PC-3 (cell line): ENCODE results near the gene TOX4. TPM values are rescaled to one million over a fixed set of nuclear protein-coding genes. Genes with fewer than 3 reads are reported as not detected.

Source experiments
- ATAC-seq: fragments of 200-7000 bp; cut with Tn5 transposase; 2 replicates; pipeline ENCODE4 v1.9.1; 2020; ENCODE audit warnings: mild to moderate bottlenecking, moderate library complexity
- BruUV-seq: library from RNA; stranded (reverse); fragments of 400-500 nt; replicated peaks from 2 replicates; lab custom pipeline; 2021; lab: Mats Ljungman, UMichigan
- CTCF ChIA-PET: fragments of 300-600 bp; sonication (Branson Sonifier 250); formaldehyde crosslinking; loops from one replicate; lab custom pipeline; 2022; ENCODE audit warnings: antibody characterized with exemption; lab: Charles Lee
- POLR2A ChIA-PET: fragments of 300-600 bp; sonication (Branson Sonifier 250); formaldehyde crosslinking; loops from one replicate; lab custom pipeline; 2022; ENCODE audit warnings: antibody characterized with exemption; ENCODE audit not compliant: unreplicated experiment; lab: Charles Lee
- DNase-seq: peaks from one replicate; pipeline ENCODE4 v3.0.0-alpha.2; 2015
- H2AFZ ChIP-seq: fragments of 300-600 bp; sonication (generic); 2 replicates; pipeline ENCODE4 v1.6.0; 2016; ENCODE audit warnings: antibody characterized with exemption, low read length
- H3F3A ChIP-seq: fragments of 300-600 bp; sonication (generic); one replicate; pipeline ENCODE4 v1.6.0; 2017; ENCODE audit warnings: antibody characterized with exemption, low read length, control low read depth, mild to moderate bottlenecking; ENCODE audit not compliant: unreplicated experiment
- H3K27ac ChIP-seq: fragments of 300-600 bp; sonication (generic); 2 replicates; pipeline ENCODE4 v1.5.1; 2016; ENCODE audit warnings: mild to moderate bottlenecking, low read length
- H3K27me3 ChIP-seq: fragments of 300-600 bp; sonication (generic); 2 replicates; pipeline ENCODE4 v1.6.1; 2016; ENCODE audit warnings: low read length, mixed read lengths
- H3K36me3 ChIP-seq: fragments of 300-600 bp; sonication (generic); 2 replicates; pipeline ENCODE4 v1.6.1; 2016; ENCODE audit warnings: low read depth, mixed run types, low read length, mixed read lengths
- H3K4me1 ChIP-seq: fragments of 300-600 bp; sonication (generic); 2 replicates; pipeline ENCODE4 v1.5.1; 2016; ENCODE audit warnings: low read length; ENCODE audit not compliant: insufficient read depth
- H3K4me2 ChIP-seq: fragments of 300-600 bp; sonication (generic); 2 replicates; pipeline ENCODE4 v1.6.0; 2016; ENCODE audit warnings: low read length
- H3K4me3 ChIP-seq: fragments of 300-600 bp; sonication (generic); 2 replicates; pipeline ENCODE4 v1.5.1; 2016; ENCODE audit warnings: mild to moderate bottlenecking, low read length, mixed read lengths
- H3K79me2 ChIP-seq: fragments of 300-600 bp; sonication (generic); 2 replicates; pipeline ENCODE4 v1.6.1; 2017; ENCODE audit warnings: low read length, mixed read lengths
- H3K9ac ChIP-seq: fragments of 300-600 bp; sonication (generic); 2 replicates; pipeline ENCODE4 v1.6.0; 2016; ENCODE audit warnings: mild to moderate bottlenecking, low read length
- H3K9me2 ChIP-seq: fragments of 300-600 bp; sonication (generic); replicated peaks from 2 replicates; pipeline ENCODE4 v1.6.1; 2016; ENCODE audit warnings: mixed run types, low read length, mixed read lengths
- H3K9me3 ChIP-seq: fragments of 300-600 bp; sonication (generic); 2 replicates; pipeline ENCODE4 v1.6.1; 2016; ENCODE audit warnings: low read length, mixed read lengths
- H4K20me1 ChIP-seq: fragments of 300-600 bp; sonication (generic); 2 replicates; pipeline ENCODE4 v1.6.1; 2016; ENCODE audit warnings: low read length, mixed read lengths
- EZH2 ChIP-seq: fragments of 300-600 bp; sonication (generic); IDR thresholded peaks from one replicate; pipeline ENCODE4 v1.6.1; 2017; ENCODE audit warnings: antibody characterized with exemption, mild to moderate bottlenecking, low read length; ENCODE audit not compliant: unreplicated experiment
- EZH2phosphoT487 ChIP-seq: fragments of 300-600 bp; sonication (generic); IDR thresholded peaks from 2 replicates; pipeline ENCODE4 v1.6.1; 2018; ENCODE audit warnings: mild to moderate bottlenecking, antibody characterized with exemption, low read length, borderline replicate concordance
- intact Hi-C: fragments of 100-400 bp; cut with micrococcal nuclease; formaldehyde crosslinking; loops from 2 replicates; pipeline ENCODE4 v1.9.0; 2023
- total RNA-seq: library from RNA; depleted of rRNA; stranded (reverse); fragments of >200 nt; gene quantifications from 2 replicates; pipeline ENCODE4 v1.2.3, GENCODE V29; 2014
- TF ChIP-seq, protein P1 (sequence below): fragments of 300-600 bp; sonication (generic); conservative IDR thresholded peaks from 2 replicates; pipeline ENCODE4 v1.5.1; 2017; ENCODE audit warnings: antibody characterized with exemption, low read depth, mild to moderate bottlenecking, low read length

The TOX4 gene
- total RNA-seq, 1 experiment from 2014 or later: 26.7 TPM

DNA sequence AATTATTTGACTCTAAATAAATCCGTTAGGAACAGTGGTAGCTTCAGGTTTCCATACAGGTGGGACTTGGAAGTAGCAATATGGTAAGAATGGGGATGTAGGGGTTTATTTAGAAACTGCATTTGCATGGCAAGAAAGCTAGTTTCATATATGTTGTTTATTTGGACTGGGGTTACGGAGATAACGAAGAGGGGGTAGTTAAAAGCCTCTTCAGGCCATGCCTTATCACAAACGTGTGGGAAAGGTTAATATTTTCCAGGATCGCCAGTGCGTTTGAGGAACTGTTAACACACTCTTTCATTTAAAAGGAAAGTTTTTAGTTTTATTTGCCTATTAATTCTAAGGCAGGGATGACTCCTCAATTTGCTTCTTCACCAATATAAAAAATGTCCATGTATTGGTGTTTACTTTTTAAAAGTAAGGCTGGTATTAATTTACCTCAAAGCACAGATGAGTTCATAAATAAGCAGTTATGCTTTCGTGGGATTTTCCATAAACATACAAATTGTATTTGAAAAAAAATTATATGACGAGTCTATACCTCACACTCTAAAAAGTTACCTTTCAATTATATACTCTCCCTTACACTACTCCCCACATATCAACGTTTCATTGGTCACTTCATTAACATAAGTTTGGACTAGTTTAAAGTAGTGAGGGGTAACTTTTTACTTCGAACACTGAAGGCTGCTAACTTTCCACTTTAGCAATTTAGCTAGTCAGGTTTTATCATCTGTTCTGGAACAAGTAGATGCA, 1.1 kb upstream of the TOX4 start:
- peaks cover 13% of the 10 kb centered on the region for H3K4me1 ChIP-seq
- H3K79me2 ChIP-seq: peaks cover 40% of the 10 kb centered on the region
- ATAC-seq (peak; percentile 60), DNase-seq (no peak)
- ChIA-PET CTCF (no interaction called here), POLR2A (interaction anchor here (0.6 kb wide), 1 partner anchor 59 kb away, joined by 4 read pairs; no protein-coding TSS in a partner anchor)
- H3K9ac ChIP-seq: peak overlapping the region; percentile 75
- no peaks in the 10 kb centered on the region for H3K9me2 ChIP-seq
- no peaks in the 10 kb centered on the region; the same call in 1 of the 2 replicates for H3K36me3 ChIP-seq
- peak overlapping the region; percentile 61 for H3K27ac ChIP-seq
- no peak for TF ChIP-seq EZH2phosphoT487
- H3K4me2 ChIP-seq: peak overlapping the region; percentile 84
- no peaks in the 10 kb centered on the region for H4K20me1 ChIP-seq
- no peaks in the 10 kb centered on the region for H3K9me3 ChIP-seq
- H3K4me3 ChIP-seq: peak overlapping the region; percentile 100
- no peaks in the 10 kb centered on the region for H3K27me3 ChIP-seq
- BruUV-seq: TSS peak; percentile 78
- no peaks in the 10 kb centered on the region for H3F3A ChIP-seq
- peak overlapping the region; percentile 82 for H2AFZ ChIP-seq
- intact Hi-C loops: loop anchor here (1.0 to 2.0 kb wide), 3 partner anchors 35 to 91 kb away; partner anchors contain the start of genes METTL3 and SUPT16H

DNA sequence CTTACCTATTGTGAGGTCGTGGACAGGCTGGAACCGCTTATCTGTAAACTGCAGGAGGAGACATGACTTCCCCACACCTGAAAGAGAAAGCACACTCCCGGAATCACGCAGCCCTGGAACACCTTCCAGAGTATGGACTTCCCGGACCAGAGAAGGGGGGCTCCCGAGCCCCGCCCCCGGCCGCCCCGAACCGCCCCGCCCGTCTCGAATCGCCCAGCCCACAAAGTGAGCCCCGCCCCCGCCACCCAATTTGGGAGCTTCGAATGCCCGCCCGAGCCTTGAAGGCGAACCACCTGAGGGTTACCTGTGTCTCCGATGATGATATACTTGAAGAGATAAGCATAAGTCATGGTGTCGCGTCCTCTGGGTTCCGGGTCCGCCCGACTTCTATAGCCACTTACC, 471 bp upstream of the TOX4 start:
- peaks cover 45% of the 10 kb centered on the region for H3K79me2 ChIP-seq
- H3K4me1 ChIP-seq: peaks cover 13% of the 10 kb centered on the region
- peak overlapping the region; percentile 75 for H3K9ac ChIP-seq
- H3F3A ChIP-seq: no peaks in the 10 kb centered on the region
- TF ChIP-seq EZH2: no peak
- TF ChIP-seq, protein P1, sequence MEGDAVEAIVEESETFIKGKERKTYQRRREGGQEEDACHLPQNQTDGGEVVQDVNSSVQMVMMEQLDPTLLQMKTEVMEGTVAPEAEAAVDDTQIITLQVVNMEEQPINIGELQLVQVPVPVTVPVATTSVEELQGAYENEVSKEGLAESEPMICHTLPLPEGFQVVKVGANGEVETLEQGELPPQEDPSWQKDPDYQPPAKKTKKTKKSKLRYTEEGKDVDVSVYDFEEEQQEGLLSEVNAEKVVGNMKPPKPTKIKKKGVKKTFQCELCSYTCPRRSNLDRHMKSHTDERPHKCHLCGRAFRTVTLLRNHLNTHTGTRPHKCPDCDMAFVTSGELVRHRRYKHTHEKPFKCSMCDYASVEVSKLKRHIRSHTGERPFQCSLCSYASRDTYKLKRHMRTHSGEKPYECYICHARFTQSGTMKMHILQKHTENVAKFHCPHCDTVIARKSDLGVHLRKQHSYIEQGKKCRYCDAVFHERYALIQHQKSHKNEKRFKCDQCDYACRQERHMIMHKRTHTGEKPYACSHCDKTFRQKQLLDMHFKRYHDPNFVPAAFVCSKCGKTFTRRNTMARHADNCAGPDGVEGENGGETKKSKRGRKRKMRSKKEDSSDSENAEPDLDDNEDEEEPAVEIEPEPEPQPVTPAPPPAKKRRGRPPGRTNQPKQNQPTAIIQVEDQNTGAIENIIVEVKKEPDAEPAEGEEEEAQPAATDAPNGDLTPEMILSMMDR: no peak
- TF ChIP-seq EZH2phosphoT487: no peak
- H3K9me2 ChIP-seq: no peaks in the 10 kb centered on the region
- peak overlapping the region; percentile 82 for H2AFZ ChIP-seq
- ATAC-seq (peak; percentile 79), DNase-seq (peak; percentile 79)
- ChIA-PET CTCF (no interaction called here), POLR2A (interaction anchor here (0.6 kb wide), 2 partner anchors 58 to 215 kb away, joined by 4 to 6 read pairs; no protein-coding TSS in a partner anchor)
- H3K36me3 ChIP-seq: peaks cover 3% of the 10 kb centered on the region; the same call in 1 of the 2 replicates
- H3K4me3 ChIP-seq: peak overlapping the region; percentile 100
- H4K20me1 ChIP-seq: no peaks in the 10 kb centered on the region
- peak overlapping the region; percentile 61 for H3K27ac ChIP-seq
- no TSS peak for BruUV-seq
- intact Hi-C loops: loop anchor here (1.0 to 2.0 kb wide), 3 partner anchors 35 to 92 kb away; partner anchors contain the start of genes METTL3 and SUPT16H
- H3K4me2 ChIP-seq: peak overlapping the region; percentile 84
- H3K9me3 ChIP-seq: no peaks in the 10 kb centered on the region
- H3K27me3 ChIP-seq: no peaks in the 10 kb centered on the region

DNA sequence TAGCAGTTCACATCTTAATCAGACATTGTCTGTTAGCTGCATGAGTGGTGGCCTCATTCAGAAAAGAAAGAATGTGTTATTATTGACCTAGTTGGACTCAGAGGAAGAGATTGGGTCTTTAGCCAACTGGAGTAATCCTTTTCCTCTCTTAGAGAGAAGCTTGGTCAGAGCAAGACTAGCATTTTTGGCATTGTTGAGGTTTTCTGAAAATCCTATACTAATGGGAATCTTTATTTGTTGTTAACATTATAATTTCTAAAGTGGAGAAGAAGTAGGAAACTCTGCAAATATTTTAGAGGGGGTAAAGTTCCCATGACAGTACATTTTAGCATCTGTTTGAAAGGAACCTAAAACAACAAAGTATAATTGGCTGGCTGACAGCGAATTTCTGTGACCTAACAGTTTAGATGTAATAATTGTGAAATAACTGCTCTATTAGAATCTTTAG, 9.7 kb downstream of the TOX4 start:
- no peak overlapping the region for H3K27ac ChIP-seq
- no TSS peak for BruUV-seq
- 0 out of 2 replicates have a peak, but pooled peaks cover 5% of the 10 kb centered on the region for H3K79me2 ChIP-seq
- H3K4me2 ChIP-seq: no peak overlapping the region
- no peak for DNase-seq
- POLR2A ChIA-PET: no interaction called here
- ATAC-seq: no peak
- CTCF ChIA-PET: no interaction called here
- no peaks in the 10 kb centered on the region for H3K9me2 ChIP-seq
- intact Hi-C loops: no loop called here
- H3K4me1 ChIP-seq: no peaks in the 10 kb centered on the region
- no peaks in the 10 kb centered on the region for H4K20me1 ChIP-seq
- peaks cover 19% of the 10 kb centered on the region for H3K36me3 ChIP-seq
- H2AFZ ChIP-seq: no peak overlapping the region
- TF ChIP-seq EZH2phosphoT487: no peak
- TF ChIP-seq, protein P1: no peak
- TF ChIP-seq EZH2: no peak
- H3K4me3 ChIP-seq: no peak overlapping the region
- no peak overlapping the region for H3K9ac ChIP-seq
- H3K27me3 ChIP-seq: no peaks in the 10 kb centered on the region
- no peaks in the 10 kb centered on the region for H3F3A ChIP-seq
- H3K9me3 ChIP-seq: no peaks in the 10 kb centered on the region
